Trophoblast cell (in vitro differentiated cells and primary cell): ENCODE data around the gene C22orf39.
A peak's percentile ranks its signal among the peaks of the same experiment; 100 is the strongest.

Source experiments
- DNase-seq, 2 donors: peaks; one replicate each; pipeline ENCODE4 v3.0.0-alpha.2; 2016
- H2AFZ ChIP-seq: 2 replicates; pipeline ENCODE4 v1.6.1; 2013; ENCODE audit warnings: low read length, moderate library complexity, mild to moderate bottlenecking; ENCODE audit not compliant: insufficient read depth, poor library complexity
- H2AK5ac ChIP-seq: 2 replicates; pipeline ENCODE4 v1.6.1; 2013; ENCODE audit warnings: mild to moderate bottlenecking, low read length
- H2BK120ac ChIP-seq: 2 replicates; pipeline ENCODE4 v1.6.1; 2013; ENCODE audit warnings: low read length, mild to moderate bottlenecking, moderate library complexity; ENCODE audit not compliant: insufficient read depth, poor library complexity
- H2BK12ac ChIP-seq: 2 replicates; pipeline ENCODE4 v1.6.1; 2013; ENCODE audit warnings: mild to moderate bottlenecking, low read length, moderate library complexity
- H2BK5ac ChIP-seq: 2 replicates; pipeline ENCODE4 v1.6.1; 2013; ENCODE audit warnings: low read length, low read depth, moderate library complexity, mild to moderate bottlenecking; ENCODE audit not compliant: poor library complexity
- H3K14ac ChIP-seq: 2 replicates; pipeline ENCODE4 v1.6.1; 2013; ENCODE audit warnings: mild to moderate bottlenecking, low read length
- H3K18ac ChIP-seq: 2 replicates; pipeline ENCODE4 v1.6.1; 2013; ENCODE audit warnings: mild to moderate bottlenecking, low read length
- H3K23ac ChIP-seq: 2 replicates; pipeline ENCODE4 v1.6.1; 2013; ENCODE audit warnings: low read length
- H3K27ac ChIP-seq: 2 replicates; pipeline ENCODE4 v1.5.1; 2013; ENCODE audit warnings: low read depth, mild to moderate bottlenecking, inconsistent platforms, low read length, moderate library complexity
- H3K27me3 ChIP-seq: 2 replicates; pipeline ENCODE4 v1.6.1; 2013; ENCODE audit warnings: inconsistent platforms, mild to moderate bottlenecking, low read length, moderate library complexity; ENCODE audit not compliant: insufficient read depth
- H3K36me3 ChIP-seq, 2 experiments: 1 replicate in 1 of 2; 2 replicates in 1 of 2; pipeline ENCODE4 v1.6.1; 2013; ENCODE audit warnings: low read length in 2 of 2, mild to moderate bottlenecking in 2 of 2, moderate library complexity in 1 of 2; ENCODE audit not compliant: insufficient read depth in 2 of 2, control insufficient read depth in 1 of 2
- H3K4ac ChIP-seq: 2 replicates; pipeline ENCODE4 v1.6.1; 2013; ENCODE audit warnings: low read depth, mild to moderate bottlenecking, low read length, moderate library complexity
- H3K4me1 ChIP-seq, 2 experiments: 1 replicate in 1 of 2; 2 replicates in 1 of 2; pipeline ENCODE4 v1.6.1; 2013; ENCODE audit warnings: low read length in 2 of 2, mild to moderate bottlenecking in 2 of 2, moderate library complexity in 1 of 2; ENCODE audit not compliant: insufficient read depth in 2 of 2, control insufficient read depth in 1 of 2
- H3K4me2 ChIP-seq: 2 replicates; pipeline ENCODE4 v1.6.1; 2013; ENCODE audit warnings: inconsistent platforms, mild to moderate bottlenecking, low read length, moderate library complexity
- H3K4me3 ChIP-seq: 2 replicates; pipeline ENCODE4 v1.5.1; 2013; ENCODE audit warnings: mild to moderate bottlenecking, low read depth, low read length, inconsistent platforms
- H3K79me1 ChIP-seq: one replicate; pipeline ENCODE4 v1.6.1; 2013; ENCODE audit warnings: low read length
- H3K79me2 ChIP-seq: 2 replicates; pipeline ENCODE4 v1.6.1; 2013; ENCODE audit warnings: low read length, mild to moderate bottlenecking; ENCODE audit not compliant: control insufficient read depth, insufficient read depth, poor library complexity
- H3K9ac ChIP-seq: 2 replicates; pipeline ENCODE4 v1.6.1; 2013; ENCODE audit warnings: mild to moderate bottlenecking, low read length
- H3K9me3 ChIP-seq: 2 replicates; pipeline ENCODE4 v1.6.1; 2013; ENCODE audit warnings: low read depth, mild to moderate bottlenecking, control low read depth, inconsistent platforms, low read length; ENCODE audit not compliant: insufficient read depth
- H4K12ac ChIP-seq: 2 replicates; pipeline ENCODE4 v1.6.1; 2013; ENCODE audit warnings: low read depth, mild to moderate bottlenecking, low read length, moderate library complexity
- H4K8ac ChIP-seq: 2 replicates; pipeline ENCODE4 v1.6.1; 2013; ENCODE audit warnings: low read depth, mild to moderate bottlenecking, low read length, moderate library complexity
- H4K91ac ChIP-seq: one replicate; pipeline ENCODE4 v1.6.1; 2013; ENCODE audit warnings: low read depth, mild to moderate bottlenecking, low read length, moderate library complexity
- WGBS: extraction: QIAGEN DNeasy Blood & Tissue Kit; methylation state at CpG from one replicate; pipeline ENCODE4 v1.1.7; 2013; ENCODE audit warnings: missing lambda C conversion rate; ENCODE audit not compliant: insufficient read length, insufficient coverage; ENCODE audit errors: extremely low coverage; 5-methylcytosine and 5-hydroxymethylcytosine counted together

The C22orf39 gene

DNA sequence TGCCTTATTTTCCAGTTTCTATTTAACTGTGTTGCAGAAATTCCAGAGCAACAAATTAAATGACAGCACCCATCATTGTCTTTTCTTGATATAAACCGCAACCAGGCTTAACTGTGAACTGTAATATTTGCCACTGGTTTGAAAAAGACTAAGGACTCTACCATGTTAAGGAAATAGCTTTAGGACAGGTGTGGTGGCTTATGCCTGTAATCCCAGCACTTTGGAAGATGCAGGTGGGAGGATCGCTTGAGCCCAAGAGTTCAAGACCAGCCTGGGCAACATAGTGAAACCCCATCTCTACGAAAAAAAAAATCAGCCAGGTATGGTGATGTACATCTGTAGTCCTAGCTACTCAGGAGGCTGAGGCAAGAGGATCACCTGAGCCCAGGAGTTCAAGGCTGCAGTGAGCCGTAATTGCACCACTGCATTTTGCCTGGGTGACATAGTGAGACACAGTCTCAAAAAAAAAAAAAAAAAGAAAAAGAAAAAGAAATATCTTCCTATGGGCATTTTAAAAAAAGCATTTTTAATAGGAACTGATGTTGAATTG lies 44.8 kb downstream of the C22orf39 start:
- Histone ChIP-seq H3K4ac (no peak overlapping the region), H3K36me3 (peaks cover 25 to 32% of the 10 kb centered on the region in 2 experiments), H3K27ac (no peak overlapping the region), H3K18ac (no peak overlapping the region), H2AK5ac (no peak overlapping the region), H2BK120ac (no peak overlapping the region), H3K79me1 (no peaks in the 10 kb centered on the region), H3K9ac (no peak overlapping the region), H2BK12ac (no peak overlapping the region), H4K91ac (no peak overlapping the region), H3K23ac (no peak overlapping the region), H4K12ac (no peak overlapping the region), H3K4me2 (no peak overlapping the region), H3K9me3 (no peaks in the 10 kb centered on the region), H3K27me3 (no peaks in the 10 kb centered on the region), H2BK5ac (no peak overlapping the region), H4K8ac (no peak overlapping the region), H3K4me3 (no peak overlapping the region), H3K14ac (no peak overlapping the region), H3K79me2 (no peaks in the 10 kb centered on the region), H3K4me1 (peaks cover 0 to 1% of the 10 kb centered on the region in 2 experiments), H2AFZ (no peak overlapping the region)
- no CpG with 5 or more reads among the region's 4 CpGs for WGBS
- no peak for DNase-seq

DNA sequence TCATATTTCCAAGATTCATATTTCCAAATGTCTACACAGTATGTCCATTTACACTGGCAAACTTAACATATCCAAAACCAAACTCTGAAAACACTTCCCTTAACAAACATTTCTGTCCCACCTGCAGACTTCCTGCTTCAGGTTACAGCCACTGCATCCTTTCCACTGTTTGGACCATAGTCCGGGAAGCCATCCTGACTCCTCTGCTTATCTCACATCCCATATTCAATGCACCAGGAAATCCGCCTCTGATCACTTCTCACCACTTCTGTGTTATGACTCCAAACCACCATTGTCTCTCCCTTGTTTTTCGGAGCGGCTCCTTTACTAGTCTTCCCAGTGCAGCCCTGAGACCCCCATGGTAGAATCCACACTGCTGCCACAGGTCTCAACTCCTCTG lies 46.0 kb downstream of the C22orf39 start:
- H3K23ac ChIP-seq, result no peak overlapping the region
- no peak overlapping the region for H4K12ac ChIP-seq
- H3K9ac ChIP-seq, result no peak overlapping the region
- DNase-seq, result no peak
- H3K4me3 ChIP-seq, result no peak overlapping the region
- no peak overlapping the region for H2BK12ac ChIP-seq
- H3K36me3 ChIP-seq, result peaks cover 31 to 38% of the 10 kb centered on the region in 2 experiments
- no peak overlapping the region for H2AK5ac ChIP-seq
- no peak overlapping the region for H3K27ac ChIP-seq
- no peaks in the 10 kb centered on the region for H3K27me3 ChIP-seq
- no peak overlapping the region for H2BK5ac ChIP-seq
- H3K79me2 ChIP-seq, result no peaks in the 10 kb centered on the region
- no peaks in the 10 kb centered on the region for H3K79me1 ChIP-seq
- no peak overlapping the region for H3K4ac ChIP-seq
- H3K4me2 ChIP-seq, result no peak overlapping the region
- no peak overlapping the region for H2AFZ ChIP-seq
- H3K4me1 ChIP-seq, result no peaks in the 10 kb centered on the region
- WGBS, result no CpG with 5 or more reads among the region's 4 CpGs
- H4K8ac ChIP-seq, result no peak overlapping the region
- no peak overlapping the region for H2BK120ac ChIP-seq
- no peak overlapping the region for H3K14ac ChIP-seq
- H4K91ac ChIP-seq, result no peak overlapping the region
- H3K9me3 ChIP-seq, result no peaks in the 10 kb centered on the region
- H3K18ac ChIP-seq, result no peak overlapping the region

DNA sequence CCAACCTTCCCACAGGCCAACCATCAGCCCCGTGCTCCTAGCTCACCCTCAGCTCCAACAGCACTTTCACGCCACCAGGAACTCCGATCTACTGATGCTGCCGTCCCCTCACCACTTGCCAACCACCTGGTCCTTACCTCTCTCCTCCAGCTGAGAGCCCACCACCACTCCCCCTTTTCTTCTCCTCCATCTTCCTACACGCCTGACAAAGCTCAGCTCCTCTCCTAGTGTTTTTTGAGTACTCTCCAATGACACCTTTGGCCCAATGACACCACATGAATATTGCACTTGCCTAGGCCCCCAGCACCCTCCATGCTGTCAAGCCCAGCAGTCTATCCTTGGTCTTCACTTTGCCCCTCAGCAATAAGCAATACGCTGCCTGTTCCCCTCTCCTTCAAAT lies 46.6 kb downstream of the C22orf39 start:
- Histone ChIP-seq H3K4ac (no peak overlapping the region), H3K27ac (no peak overlapping the region), H2AK5ac (no peak overlapping the region), H3K79me1 (no peaks in the 10 kb centered on the region), H3K79me2 (no peaks in the 10 kb centered on the region), H2BK120ac (no peak overlapping the region), H3K27me3 (no peaks in the 10 kb centered on the region), H3K4me2 (no peak overlapping the region), H2BK5ac (no peak overlapping the region), H3K9ac (no peak overlapping the region), H3K36me3 (peaks cover 32 to 39% of the 10 kb centered on the region in 2 experiments), H3K23ac (no peak overlapping the region), H3K4me1 (no peaks in the 10 kb centered on the region), H2AFZ (no peak overlapping the region), H3K4me3 (no peak overlapping the region), H3K14ac (no peak overlapping the region), H4K91ac (no peak overlapping the region), H4K12ac (peak overlapping the region; percentile 17), H3K9me3 (no peaks in the 10 kb centered on the region), H4K8ac (no peak overlapping the region), H2BK12ac (no peak overlapping the region), H3K18ac (no peak overlapping the region)
- no peak for DNase-seq
- no CpG with 5 or more reads among the region's 6 CpGs for WGBS

DNA sequence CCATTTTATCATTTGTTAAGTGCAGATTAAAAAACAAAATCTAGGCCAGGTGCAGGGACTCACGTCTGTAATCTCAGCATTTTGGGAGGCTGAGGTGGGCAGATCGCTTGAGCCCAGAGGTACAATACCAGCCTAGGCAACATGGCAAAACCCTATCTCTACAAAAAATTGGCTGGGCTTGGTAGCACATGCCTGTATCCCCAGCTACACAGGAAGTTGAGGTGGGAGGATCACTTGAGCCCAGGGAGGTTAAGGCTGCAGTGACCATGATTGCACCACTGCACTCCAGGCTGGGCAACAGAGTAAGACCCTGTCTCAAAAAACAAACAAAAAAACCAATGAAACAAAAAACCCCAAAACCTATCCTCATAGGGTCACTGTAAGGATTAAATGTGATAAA lies 48.9 kb downstream of the C22orf39 start:
- Histone ChIP-seq H3K23ac (no peak overlapping the region), H3K79me2 (no peaks in the 10 kb centered on the region), H3K4me2 (no peak overlapping the region), H2BK120ac (no peak overlapping the region), H3K79me1 (no peaks in the 10 kb centered on the region), H3K27me3 (no peaks in the 10 kb centered on the region), H2BK12ac (no peak overlapping the region), H3K36me3 (peaks cover 43 to 50% of the 10 kb centered on the region in 2 experiments), H3K4me1 (no peaks in the 10 kb centered on the region), H4K8ac (no peak overlapping the region), H3K14ac (no peak overlapping the region), H3K18ac (no peak overlapping the region), H4K91ac (no peak overlapping the region), H2AFZ (no peak overlapping the region), H3K4ac (no peak overlapping the region), H3K27ac (no peak overlapping the region), H2BK5ac (no peak overlapping the region), H3K9me3 (no peaks in the 10 kb centered on the region), H4K12ac (no peak overlapping the region), H2AK5ac (no peak overlapping the region), H3K4me3 (no peak overlapping the region), H3K9ac (no peak overlapping the region)
- no peak for DNase-seq
- no CpG with 5 or more reads among the region's 2 CpGs for WGBS
